Retina (tissue), 1 donor: ENCODE measurements around the gene CTSO.
"Not testable (repeated sequence)": the region's sequence is repeated elsewhere in the genome, so short reads cannot be mapped to it uniquely, and the experiment has no call there.

Source experiments
- DNase-seq: peaks from one replicate; pipeline ENCODE4 v3.0.0-alpha.2; 2016

The CTSO gene

DNA sequence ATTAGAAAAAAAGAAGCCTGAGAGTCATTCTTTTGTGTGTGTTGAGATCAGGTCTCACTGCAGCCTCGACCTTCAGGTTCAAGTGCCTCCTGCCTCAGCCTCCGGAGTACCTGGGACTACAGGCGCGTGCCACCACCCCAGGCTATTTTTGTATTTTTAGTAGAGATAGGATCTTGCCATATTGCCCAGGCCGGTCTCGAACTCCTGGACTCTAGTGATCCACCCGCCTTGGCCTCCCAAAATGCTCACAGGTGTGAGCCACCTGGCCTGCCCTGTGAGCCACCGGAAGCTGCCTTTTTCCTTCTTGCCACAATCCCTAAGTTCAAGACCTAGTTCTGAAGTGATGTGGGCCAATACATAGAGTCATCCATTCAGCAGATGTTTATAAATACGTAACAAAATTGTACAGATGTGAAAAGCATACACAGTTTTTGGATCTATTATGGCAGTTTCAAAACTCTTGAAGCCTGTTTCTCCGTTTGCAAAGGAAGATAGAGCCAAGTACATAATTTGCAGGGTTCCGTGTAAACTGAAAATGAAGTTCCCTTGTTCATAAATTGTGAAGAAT, 536 bp upstream of the CTSO start:
- no peak for DNase-seq

DNA sequence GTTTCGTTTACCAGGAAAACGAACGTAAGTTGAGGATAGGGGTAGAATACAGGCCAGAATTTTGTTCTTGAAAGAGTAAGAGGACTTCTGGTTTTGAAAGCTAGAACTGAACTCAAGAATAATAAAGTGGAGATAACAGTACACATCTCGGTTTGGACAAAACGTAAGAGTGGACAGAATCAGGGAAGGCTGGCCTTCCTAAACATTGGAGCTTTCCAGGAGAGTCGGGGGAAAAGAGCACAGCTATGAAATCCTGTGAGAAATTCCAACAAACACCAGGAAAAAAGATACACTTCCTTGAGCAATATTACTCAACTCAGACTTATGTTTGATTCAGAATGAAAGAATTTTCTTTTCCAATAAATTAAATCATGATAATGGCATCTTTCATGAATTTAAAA, 1.2 kb downstream of the CTSO start:
- DNase-seq, result no peak

DNA sequence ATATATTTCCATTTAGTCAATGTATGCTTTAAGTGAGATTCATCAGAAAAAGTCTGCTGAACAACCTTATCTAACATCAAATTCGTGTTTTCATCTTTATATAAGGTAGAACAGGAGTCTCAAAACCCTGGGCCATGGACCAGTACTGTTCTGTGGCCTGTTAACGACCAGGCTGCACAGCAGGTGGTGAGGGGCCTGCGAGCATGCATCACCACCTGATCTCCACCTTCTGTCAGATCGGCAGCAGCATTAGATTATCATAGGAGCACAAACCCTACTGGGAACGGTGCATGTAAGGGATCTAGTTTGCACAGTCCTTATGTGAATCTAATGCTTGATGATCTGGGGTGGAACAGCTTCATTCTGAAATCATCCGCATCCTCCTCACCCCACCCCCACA, 3.2 kb downstream of the CTSO start:
- DNase-seq, result no peak

DNA sequence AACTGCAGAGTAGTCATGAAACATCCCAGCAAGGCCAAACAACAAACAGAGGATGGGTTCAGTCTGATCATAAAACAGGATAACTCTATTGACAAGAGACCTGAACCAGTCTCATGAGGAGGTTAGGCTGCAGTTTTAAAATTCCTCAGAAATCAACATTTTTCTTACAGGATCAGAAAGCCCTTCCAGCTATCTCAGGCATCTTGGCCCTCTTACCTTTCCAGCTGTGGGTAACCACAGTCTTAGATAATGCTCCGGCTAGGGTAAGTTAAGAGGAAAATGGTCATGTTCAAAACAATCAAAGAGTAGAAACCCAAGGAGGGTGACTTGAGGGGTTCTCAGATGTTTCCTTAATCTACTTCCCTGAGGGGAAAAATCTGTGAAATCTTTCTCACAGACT, 5.1 kb downstream of the CTSO start:
- DNase-seq, result no peak

DNA sequence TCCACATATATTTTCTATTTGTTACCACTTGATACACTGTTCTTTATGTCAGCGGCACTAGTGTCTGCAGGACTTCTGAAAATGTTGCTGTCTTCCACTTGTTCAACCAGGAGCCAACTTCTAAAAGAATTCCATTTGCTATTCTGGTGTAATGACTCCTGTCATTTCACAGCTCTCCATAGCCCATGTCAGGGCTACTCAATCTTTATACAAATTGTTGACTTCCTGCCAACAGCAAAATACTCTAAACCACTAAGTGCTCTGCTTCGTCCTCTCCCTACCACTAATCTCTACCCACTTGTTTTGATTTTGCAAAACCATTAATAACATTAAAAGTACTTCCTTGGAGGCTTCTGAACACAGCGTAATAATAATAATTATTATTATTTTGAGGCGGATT, 7.2 kb downstream of the CTSO start:
- DNase-seq, result no peak

DNA sequence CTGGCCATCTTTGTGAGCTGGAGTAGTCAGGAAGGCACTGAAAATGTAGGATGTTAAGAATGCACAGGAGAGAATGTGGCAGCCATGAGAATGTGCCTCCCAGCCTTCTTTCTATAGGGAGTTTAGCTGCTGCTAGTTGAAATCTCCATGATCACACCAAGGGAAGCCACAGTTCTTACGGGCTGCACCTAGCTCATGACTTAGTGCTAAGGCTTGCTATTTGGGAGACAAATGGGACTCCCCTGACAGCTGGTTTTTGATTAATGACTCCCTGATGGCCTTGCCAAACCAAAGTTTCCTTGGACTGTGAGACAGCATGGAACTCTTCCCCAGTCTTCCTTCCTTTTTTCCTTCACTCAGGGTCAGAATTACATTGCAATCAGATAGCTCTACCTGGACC, 9.2 kb downstream of the CTSO start:
- no peak for DNase-seq

DNA sequence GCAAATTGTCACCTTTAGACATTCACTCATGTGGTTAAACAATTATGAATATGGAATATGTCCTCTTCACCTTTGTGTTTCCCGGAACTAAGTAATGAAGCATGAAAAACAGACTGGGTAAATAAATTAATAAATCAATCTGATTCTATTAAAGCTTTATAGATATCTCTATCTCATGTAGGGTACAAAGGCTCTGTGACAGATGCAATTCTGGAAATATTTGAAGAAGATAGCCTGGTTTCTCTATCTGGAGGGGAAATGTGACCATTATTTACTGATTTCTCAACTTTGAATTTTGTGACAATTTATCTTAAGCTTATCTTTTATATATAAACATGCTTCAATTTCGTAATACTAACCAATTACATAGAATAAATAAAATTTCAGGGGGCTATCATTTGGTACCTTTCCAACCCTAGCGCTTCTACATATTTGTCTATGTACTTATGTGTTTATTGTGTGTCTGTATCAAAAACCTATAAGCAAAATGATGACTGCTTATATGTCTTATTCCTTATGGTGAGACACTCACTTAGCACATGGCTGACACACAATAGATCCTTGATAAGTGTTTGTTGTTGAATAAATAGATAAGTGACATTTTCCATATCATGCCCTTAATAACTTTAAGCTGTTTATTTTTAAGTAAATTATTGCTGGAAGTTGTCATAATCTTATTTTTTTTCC, 9.9 kb downstream of the CTSO start:
- DNase-seq, result no peak

DNA sequence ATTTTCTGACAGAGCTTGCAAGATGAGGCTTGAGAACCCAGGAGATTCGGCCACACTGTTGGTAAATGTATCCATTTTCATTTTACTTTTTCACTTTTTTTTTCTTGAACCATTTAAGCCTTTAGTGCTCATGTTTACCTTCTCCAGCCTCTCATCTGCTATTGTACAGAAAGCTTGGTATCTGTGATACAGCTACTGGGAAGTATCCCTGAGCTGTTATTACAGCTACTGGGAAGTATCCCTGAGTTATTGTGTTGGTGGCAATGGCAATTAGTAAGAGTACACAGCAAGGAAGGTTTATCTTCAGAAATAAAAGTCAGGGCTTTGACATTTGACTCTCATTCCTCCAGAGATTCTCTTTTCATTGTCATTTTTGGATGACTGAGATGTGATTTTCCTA, 11.8 kb downstream of the CTSO start:
- DNase-seq, result no peak

DNA sequence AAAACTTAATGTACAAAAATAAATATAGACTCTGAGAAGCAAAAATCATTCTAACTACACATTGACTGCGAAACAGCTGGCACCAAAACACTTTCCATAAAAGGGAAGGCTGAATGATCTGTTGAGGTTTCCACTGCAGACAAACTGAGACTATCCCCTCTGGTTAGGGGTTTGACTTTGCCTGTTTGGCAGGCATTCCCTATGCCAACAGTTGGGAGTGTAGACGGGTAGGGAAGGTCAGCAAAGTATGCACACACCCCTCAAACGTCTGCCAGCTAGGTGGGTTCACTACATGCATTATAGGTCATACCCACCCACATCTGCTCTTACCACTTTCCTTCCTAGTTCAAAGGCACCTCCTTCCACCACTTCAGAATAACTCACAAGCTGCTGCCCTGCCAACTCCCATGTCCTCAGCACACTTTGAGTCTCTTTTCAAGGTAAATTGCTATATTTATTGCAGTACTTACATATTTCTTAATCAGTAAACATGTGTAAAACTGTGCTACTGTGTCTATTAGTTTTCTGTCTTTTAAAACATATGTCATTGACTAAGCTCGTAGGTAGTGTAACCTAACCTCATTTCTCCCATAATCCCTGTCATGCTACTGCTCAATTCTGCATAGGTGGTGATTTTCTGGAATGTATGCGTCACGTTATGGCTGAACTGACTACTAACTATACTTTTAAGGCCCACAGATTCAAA, 12.4 kb downstream of the CTSO start:
- no peak for DNase-seq

DNA sequence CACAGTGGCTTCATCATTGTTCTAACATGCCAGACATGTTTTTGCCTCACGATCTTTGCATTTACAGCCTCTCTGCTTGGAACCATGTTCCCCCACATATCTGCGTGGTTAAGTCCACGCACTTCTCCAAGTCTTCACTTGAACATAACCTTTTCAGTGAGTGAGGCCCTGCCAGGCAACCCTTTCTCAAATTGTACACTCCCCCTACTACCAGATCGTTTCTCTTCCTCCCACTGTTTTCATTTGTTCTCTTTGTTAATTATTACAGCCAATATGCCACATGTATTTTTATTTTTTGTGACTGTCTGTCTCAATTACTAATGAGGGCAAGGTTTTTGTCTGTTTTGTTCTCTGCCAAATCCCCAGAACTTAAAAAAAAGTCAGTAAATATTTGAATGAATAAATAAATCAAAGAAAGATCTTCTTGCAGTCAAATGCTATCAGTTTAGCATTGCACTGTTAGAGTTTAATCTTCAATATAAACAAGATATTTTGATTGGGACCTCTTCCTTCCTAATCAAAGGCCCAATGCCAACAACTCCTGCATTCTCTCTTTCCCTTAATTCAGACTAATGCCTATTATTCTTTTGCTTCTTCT, 18.2 kb downstream of the CTSO start:
- no peak for DNase-seq

DNA sequence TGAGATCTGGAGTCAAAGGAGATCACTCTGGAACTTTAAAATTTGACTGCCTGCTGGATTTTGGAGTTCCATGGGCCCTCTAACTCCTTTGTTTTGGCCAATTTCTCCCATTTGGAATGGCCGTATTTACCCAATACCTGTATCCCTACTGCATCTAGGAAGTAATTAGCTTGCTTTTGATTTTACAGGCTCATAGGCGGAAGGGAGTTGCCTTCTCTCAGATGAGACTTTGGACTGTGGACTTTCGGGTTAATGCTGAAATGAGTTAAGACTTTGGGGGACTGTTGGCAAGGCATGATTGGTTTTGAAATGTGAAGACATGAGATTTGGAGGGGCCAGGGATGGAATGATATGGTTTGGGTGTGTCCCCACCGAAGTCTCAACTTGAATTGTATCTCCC, 19.0 kb downstream of the CTSO start:
- not testable (repeated sequence) for DNase-seq

DNA sequence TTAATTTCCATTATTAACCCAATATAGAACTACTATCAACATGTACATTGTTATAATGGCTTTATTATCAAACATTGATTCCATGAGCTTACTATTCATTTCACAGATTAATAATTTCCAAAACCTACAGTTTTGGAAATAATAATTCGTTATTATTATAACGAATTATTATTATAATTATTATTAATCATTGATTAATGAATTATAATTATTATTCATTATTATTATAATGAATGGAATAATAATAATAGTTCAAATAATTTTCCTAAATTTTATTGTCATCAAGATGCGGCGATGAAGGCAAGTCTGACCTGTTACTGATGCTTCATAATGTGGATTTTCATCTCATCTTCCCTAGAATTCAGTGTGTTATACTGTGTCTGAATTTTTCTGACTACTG, 22.0 kb downstream of the CTSO start:
- DNase-seq, result no peak

DNA sequence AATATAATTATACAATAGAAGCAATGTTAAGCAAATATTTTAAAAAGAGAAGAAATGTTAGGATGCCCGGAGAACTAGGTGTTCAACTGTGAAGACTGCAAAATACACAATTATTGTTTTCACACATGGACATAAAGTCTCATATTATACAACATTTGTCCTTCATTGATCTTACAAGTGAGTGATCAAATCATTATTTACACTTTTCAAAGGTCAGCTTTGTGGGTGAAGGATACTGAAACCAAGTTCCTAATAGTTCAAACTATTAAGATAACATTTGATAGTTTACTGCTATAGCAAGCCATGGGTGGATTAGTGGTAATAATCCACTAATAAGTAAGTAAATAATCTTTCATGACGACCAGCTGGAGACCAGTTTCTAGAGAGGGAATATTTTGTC, 23.3 kb downstream of the CTSO start:
- no peak for DNase-seq

DNA sequence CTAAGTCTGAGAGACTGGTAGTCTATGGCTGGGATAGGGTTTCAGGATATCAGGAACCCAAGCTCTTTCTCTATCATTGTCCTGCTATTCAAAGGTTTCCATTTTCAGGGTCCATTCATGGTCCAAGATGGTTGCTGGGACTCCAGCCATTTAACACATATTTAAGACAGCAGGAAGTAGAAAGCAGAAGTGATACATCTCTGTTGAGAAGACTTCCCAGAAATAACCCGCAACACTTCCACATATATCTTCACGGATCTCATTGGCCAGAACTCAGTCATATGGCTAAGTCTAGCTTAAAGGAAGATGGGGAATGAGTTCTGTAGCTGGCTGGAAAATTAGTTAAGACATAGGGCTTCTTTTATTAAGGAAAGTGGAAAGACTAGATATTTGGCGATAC, 23.8 kb downstream of the CTSO start:
- DNase-seq, result no peak

DNA sequence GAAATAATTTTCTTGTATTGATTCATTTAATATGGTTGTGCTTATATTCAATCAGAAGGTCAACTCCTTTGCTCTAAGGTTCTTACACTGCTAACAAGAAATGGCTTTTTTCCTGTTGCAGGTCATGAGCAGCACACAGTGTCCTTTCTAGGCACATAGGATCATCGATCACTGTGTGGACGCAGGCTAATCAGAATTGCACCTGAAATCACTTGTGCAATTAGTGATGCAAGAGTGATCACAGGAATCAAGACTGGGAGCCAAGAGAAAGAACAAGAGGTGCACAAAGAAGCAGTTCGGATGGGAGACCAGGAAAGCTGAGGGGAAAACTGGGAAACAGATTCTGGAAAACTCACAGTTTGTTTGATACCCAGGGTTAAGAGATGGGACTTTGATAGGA, 29.0 kb downstream of the CTSO start:
- no peak for DNase-seq

DNA sequence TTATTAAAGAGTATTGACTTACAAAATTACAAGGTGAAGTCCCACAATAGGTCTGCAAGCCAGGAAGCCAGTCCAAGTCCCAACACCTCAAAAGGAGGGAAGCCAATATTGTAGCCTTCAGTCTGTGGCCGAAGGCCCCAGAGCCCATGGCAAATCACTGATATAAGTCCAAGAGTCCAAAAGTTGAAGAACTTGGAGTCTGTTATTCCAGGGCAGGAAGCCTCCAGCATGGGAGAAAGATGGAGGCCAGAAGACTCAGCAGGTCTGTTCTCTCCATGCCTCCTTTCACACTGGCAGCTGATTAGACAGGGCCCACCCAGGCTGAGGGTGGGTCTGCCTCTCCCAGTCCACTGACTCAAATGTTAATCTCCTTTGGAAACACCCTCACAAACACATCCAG, 32.1 kb downstream of the CTSO start:
- no peak for DNase-seq

DNA sequence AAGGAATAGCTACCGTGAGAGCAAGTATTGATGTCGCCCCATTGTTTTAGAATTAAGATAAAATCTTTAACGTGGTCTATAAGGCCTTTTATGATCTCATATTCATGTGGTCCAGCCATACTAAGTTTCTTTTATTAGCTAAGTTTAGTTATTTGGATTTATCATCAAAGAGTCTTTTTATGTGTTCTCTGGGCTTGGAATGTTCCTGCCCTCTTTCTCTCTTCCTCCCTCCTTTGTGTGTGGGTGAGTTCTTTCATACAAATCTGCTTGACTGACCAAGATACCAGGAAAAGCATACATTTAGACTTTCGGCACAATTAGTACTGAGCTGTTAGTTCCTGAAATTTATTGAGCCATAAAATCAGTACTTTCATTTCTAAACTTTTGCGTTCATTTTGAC, 38.9 kb downstream of the CTSO start:
- no peak for DNase-seq

DNA sequence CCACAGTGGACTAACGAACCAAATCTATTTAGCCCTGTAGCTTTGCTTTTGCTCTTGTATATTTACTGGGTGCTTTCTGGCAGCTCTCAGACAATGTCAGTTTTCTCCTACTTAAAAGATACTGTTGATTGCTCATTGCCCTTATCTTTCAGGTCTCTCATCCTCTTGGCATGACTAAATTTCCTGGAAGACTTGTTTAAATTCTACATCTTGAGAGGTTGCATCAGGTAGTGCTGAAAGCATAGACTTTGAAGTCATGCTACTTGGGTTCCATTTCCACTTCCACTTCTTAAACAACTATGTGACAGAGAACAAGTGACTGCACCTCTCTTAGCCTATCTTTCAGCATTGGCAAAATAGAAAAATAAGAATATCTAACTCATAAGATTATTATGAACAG, 41.8 kb downstream of the CTSO start:
- no peak for DNase-seq

DNA sequence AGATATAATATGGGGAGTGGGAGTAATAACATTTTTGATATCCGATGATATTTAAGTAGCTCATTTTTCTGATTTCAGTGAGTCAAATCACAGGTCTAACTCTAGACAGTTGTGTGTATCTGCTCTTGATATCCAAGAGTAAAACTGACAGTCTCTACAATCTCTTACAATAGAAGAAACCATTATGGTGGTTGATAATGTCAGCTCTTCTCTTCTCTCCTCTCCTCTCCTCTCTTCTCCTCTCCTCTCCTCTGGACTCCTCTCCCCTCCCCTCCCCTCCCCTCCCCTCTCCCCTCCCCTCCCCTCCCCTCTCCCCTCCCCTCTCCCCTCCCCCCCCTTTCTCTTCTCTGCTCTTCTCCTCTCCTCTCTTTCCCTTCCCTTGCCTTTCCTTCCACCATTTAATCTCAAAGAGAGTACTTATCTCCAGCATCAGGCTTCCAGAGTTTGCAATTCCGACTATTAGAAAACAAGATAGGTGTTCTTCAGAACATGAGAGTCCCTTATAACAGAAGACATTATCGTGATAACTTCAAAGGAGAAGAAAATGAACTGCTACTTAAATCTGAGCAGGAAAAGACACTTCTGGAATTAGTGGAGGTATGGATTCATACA, 43.9 kb downstream of the CTSO start:
- DNase-seq, result no peak

DNA sequence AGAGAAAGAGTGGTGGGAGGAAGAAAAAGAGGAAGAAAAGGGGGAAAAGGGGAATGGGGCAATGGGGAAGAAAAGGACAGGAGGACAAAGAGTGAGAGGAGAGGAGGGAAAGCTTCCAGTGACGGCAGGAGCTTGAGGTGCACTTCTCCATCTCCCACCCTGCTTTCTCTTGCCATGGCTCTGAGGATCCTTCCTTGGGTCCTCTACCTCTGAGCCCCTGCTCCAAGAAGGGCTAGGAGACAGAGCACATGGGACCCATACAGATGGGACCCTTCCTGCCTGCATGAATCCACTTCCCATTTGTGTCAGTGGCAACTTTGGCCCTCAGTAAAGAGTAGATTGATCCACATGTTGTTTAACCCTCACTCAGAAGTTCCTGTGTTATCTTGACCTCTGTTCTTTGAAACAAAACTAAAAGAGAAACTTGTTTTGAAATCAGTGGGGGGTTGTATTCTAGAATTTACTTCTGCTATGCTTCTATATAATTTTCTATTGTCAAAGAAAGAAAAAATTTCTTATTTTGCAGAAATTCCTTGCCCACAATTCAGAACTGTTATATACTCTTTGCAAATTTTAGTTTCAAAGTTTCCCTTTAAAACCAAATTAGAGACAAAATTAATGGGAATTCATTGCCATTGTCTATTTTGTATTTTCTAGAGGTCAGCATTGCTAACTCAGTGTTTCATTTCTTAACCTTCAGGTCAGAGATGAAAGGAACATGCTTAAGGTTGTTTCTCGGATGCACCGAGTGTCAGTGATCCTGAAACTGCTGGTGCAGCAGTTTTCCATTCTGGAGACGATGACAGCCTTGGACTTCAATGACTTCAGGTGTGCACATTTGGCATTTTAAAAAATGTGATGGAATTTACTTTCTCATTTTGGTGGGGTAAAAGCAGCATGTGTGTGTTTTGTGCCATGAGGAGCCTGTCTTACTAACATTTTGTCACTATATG, 45.2 kb downstream of the CTSO start:
- no peak for DNase-seq

DNA sequence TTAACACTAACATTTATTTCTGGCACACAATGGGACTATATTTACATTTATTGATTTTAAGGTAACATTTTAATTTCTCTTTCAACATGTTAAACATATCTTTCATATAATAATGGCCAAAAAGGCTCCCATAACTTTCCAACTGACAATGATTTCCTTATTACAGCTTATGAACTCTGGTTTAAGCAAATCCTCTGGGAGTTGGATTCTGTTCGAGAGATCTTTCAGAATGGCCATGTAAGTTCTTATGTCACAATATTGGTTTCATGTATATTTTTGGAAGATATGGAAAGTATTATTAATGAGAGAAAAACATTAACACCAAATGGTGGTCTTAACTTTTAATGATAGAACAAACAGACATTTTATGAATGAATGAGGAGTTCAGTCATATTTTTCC, 46.1 kb downstream of the CTSO start:
- no peak for DNase-seq

DNA sequence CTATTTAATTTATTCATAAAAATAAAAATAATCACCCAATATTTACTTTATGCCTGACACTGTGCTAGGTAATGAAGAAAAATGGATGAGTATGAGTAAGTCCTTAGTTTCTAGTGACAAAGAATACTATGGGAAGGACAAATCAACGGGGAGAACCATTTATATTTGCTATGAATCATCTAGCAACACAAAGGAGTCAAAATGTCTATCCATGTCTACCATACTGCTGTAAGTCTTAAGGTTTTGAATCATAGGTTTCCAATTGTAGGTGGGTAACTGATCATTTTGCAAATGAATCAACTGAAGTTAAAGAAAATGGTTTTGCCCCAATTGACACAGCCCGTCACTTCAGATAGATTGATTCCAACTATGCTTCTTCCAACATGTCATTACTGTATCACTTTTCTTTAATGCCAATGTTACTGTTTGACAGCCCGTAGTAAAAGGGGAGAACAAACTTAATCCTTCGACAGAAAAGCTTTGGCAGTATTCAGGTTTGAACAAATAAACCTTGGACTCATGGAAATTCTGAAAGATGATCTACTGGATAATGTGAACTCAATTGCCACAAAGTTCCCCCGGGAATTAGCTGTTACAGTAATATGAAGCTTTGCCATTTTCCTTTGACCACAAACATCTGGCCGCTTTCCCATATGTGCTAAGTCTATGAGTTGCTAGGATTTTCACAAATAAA, 47.0 kb downstream of the CTSO start:
- no peak for DNase-seq
